Spleen (tissue), 7 donors: ENCODE results near the gene PDZD2.

Experiments used
- POLR2A ChIP-seq, 3 donors: fragments of 450-650 bp; IDR thresholded peaks; one replicate each; pipeline ENCODE4 v1.5.1; 2017; ENCODE audit warnings: antibody characterized with exemption in 3 of 3, mild to moderate bottlenecking in 1 of 3
- POLR2AphosphoS5 ChIP-seq, 3 donors: sonication (generic); formaldehyde crosslinking; IDR thresholded peaks; one replicate each; pipeline ENCODE4 v1.5.1; 2017; ENCODE audit warnings: antibody characterized with exemption in 3 of 3
- TF ChIP-seq, protein P1 (sequence below), 11 experiments: fragments of 200-600 bp in 7 of 11; fragments of 450-650 bp in 4 of 11; sonication (generic) in 4 of 11; IDR thresholded peaks in 8 of 11; conservative IDR thresholded peaks in 3 of 11; 1 replicate in 7 of 11; 2 replicates in 4 of 11; pipeline versions ENCODE4 v1.4.0 to v1.8.0; 2016 to 2021; ENCODE audit warnings: antibody characterized with exemption in 11 of 11, inconsistent platforms in 4 of 11, mild to moderate bottlenecking in 1 of 11
- donor health status: DM: no; HTN: no; CAD: no; lungs with moderate emphysema.
- donor health status: DM: no; HTN: no; CAD: no.
- donor health status: DM: no; HTN: no; CAD: no.

DNA sequence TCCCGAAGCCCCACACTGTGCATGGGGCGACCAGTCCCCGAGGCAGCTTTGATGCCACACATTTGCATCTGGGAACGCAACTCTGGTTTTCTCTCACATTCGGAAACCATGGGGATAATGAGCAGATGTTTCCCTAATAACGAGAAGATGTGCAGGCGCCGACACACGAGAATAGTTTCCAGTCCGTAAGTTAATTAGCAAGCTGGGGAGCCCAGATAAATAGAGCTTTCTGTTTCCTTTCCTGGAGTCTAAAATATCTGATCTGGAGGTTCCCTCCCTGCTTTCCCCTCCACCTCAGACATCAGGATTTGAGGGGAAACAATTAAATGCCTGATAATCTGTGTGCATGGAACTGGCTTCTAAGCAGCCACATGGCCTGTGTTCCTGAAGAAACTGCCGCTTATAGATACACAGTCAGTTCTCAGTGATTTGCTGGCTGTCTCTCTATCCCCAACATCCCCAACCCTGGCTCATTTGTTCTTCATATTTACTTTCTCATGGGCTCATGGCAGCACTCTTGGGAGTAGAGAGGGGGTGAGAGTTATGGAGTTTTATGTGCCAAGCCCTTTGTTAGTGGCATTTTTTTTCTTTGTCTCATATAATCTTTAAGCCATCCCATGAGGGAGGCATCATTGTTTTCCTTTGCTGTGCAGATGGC, 62.8 kb downstream of the PDZD2 start:
- TF ChIP-seq, protein P1, sequence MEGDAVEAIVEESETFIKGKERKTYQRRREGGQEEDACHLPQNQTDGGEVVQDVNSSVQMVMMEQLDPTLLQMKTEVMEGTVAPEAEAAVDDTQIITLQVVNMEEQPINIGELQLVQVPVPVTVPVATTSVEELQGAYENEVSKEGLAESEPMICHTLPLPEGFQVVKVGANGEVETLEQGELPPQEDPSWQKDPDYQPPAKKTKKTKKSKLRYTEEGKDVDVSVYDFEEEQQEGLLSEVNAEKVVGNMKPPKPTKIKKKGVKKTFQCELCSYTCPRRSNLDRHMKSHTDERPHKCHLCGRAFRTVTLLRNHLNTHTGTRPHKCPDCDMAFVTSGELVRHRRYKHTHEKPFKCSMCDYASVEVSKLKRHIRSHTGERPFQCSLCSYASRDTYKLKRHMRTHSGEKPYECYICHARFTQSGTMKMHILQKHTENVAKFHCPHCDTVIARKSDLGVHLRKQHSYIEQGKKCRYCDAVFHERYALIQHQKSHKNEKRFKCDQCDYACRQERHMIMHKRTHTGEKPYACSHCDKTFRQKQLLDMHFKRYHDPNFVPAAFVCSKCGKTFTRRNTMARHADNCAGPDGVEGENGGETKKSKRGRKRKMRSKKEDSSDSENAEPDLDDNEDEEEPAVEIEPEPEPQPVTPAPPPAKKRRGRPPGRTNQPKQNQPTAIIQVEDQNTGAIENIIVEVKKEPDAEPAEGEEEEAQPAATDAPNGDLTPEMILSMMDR (IDR thresholded peaks at IDR 0.05 in 8 of 11, conservative IDR thresholded peaks at IDR 0.05 in 3 of 11): no peak
- no peak for TF ChIP-seq POLR2A (IDR thresholded peaks at IDR 0.05)
- no peak for TF ChIP-seq POLR2AphosphoS5 (IDR thresholded peaks at IDR 0.05)
